Smooth muscle cell of the brain vasculature (primary cell): Measurements from ENCODE around the gene MKNK1.
A peak's percentile ranks its signal among the peaks of the same experiment; 100 is the strongest.
"Not testable (repeated sequence)": the region's sequence is repeated elsewhere in the genome, so short reads cannot be mapped to it uniquely, and the experiment has no call there.

Experiments
- DNase-seq: peaks from one replicate; pipeline ENCODE4 v3.0.0-alpha.2; 2012; ENCODE audit warnings: low read depth, low spot score

MKNK1 gene

DNA sequence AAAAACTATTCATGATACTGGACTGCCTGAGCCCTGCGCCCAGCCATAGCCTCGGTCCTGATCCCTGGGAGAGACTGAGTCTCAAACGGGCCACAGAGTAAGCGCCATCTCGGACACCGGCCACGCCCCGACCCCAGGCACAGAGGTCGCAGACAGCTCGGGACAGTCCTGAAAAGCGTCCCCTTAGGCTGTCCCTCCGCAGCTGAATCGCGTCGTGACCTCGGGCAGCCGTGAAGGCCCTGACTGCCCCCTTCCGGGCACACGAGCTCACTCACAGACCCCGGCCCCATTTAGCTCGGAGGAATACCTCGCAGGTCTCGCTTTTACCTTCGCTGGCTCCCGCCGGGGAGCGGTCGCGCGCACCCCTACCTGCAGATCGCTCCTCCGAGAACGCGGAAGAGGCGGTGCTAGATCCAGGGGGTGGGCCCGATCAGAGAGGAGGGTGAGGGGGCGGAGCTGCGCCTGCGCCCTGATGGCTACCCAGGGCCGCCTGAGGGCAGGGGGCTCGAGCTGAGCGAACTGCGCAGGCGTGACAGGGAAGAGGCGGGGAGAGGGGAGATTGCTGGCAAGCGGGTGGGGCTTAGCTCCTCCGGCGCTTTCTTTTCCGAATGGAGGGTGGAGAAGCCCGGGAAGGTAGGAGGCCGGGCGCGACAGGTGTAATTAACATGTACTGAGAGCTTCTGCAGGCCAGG is at the start of gene MKNK1:
Gene MKNK1 (minus strand): TSS at position 411 of the 692 bp plus-strand sequence. CDS start 20,941 bp downstream, outside the sequence.
- peak; percentile 82 for DNase-seq

DNA sequence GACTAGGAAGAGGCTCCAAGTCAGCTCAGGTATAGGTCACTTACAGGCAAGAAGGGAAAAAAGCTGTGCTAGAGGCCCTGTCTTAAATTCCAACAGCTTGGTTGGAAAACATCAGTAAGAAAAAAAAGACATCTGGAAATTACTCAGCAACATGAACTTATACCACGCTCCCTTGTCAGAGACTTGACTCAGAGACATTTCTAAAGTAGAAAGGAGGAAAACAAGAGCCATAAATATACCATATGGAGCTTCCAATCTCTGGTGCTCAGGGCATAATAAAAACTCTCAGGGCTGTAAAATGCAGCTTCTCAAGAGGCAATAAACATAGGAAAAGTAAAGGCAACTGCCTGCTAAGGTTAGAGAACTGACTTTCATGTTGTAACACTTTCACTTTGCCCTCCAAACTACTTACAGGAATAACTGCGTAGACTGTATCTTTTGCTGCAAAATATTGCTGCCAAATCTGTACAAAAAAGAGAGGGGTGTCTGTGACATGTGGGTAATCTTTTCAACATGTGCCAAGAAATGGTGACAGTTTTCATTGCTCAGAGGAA is 49.4 kb upstream of the MKNK1 start:
- no peak for DNase-seq

DNA sequence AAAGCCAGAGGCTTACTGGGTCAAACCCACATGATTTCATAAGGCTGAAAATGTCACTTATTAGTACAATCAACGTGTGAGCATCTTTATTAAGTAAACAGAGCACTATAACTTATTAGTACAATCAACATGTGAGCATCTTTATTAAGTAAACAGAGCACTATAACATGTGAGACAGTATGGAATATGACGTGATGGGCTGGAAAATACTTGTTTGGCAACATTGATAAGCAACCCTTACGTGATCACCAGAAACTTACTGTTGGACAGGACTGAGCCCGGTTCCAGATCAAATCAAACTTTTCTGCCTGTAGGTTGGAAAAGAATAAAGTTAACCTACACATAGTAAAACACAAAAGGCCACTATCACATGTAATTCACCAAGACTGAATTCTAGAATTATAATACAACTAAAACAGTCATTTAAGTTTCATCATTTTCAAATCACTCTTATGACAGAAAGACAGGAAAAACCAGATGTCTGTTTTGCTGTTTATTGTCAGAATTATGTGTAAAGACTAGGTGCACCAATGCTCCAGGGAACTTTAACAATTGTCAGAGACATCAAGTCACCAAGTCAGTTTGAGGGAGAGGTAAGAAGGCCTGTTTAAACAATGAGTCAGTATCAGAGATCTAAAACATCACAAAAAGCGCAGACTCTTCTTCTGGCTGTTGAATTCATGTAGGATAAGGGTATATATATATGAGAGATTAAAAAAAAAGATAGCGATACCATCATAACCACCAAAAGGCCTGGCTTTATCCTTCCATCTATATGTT is 48.4 kb upstream of the MKNK1 start:
- no peak for DNase-seq

DNA sequence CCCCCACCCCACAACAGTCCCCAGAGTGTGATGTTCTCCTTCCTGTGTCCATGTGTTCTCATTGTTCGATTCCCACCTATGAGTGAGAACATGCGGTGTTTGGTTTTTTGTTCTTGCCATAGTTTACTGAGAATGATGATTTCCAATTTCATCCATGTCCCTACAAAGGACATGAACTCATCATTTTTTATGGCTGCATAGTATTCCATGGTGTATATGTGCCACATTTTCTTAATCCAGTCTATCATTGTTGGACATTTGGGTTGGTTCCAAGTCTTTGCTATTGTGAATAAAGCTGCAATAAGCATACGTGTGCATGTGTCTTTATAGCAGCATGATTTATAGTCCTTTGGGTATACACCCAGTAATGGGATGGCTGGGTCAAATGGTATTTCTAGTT is 47.1 kb upstream of the MKNK1 start:
- not testable (repeated sequence) for DNase-seq

DNA sequence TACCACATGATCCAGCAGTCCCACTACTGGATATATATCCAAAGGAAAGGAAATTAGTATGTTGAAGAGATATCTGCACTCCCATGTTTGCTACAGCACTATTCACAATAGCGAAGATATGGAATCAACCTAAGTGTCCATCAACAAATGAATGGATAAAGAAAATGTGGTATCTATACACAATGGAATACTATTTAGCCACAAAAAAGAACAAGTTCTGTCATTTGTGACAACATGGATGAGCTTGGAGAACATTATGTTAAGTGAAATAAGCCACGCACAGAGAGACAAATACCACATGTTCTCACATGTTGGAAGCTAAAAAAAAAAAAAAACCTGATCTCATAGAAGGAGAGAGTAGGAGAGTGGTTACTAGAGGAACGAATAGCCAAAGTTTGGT is 46.4 kb upstream of the MKNK1 start:
- DNase-seq, result no peak

DNA sequence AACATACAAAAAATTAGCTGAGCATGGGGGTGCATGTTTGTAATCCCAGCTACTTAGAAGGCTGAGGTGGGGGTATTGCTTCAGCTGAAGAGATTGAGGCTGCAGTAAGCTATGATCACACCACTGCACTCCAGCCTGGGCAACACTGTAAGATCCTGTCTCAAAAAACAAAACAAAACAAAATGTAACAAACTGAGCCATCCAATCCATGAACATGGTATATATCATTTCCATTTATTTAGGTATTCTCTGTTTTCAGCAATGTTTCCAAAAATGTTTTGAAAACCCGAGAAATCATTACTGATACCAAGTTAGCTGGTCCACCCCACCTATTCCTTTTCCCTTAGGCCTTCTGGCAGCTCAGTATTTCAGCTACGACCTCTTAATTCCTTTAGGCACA is 45.7 kb upstream of the MKNK1 start:
- DNase-seq, result no peak

DNA sequence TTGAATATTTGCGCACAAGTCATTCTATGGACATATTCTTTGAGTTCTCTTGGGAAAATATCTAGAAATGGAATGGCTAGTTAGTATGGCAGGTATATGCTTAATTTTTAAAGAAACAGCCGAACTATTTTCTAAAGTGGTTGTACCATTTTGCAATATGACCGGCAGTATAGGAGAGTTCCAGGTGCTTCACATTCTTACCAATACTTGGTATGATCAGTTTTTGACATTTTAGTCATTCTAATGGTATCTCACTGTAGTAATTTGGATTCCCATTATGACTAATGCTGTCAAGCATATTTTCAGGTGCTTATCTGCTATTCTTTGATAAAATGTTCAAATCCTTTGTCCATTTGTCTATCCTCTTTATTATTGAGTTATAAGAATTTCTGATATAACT is 43.5 kb upstream of the MKNK1 start:
- DNase-seq, result no peak

DNA sequence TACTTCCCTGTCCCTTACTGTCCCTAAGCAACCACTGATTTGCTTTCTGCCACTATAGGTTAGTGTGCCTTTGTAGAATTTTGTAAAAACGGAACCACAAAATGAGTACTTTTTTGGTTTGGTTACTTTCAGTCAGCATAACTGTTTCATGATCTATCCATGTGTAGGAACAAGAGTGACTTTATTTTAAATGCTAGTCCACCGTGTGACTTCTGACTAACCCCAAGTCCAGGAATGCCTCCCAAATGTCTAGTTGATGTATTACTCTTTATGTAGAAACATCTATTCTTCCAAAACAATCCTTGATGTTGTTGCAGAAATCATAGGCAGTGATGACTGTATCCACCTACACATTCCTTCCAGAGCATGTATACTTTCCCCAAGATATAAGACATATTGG is 42.8 kb upstream of the MKNK1 start:
- DNase-seq, result no peak

DNA sequence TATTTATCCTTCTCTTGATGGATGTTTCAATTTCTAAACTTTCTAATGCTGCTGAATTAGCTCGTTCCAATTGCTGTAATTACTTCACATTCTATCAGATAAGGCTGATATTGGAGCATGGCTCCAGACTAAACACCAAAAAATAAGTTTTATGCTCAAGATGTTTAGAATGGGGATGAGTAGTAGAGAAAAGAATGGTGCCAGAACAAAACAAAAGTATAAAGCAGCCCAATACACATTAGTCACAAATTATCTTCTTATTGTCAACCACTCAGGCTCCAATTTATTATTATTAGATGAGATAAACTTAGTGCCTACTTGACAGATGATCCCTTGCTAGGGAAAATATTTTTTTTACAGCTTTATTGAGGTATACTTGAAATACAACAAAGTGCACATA is 42.3 kb upstream of the MKNK1 start:
- DNase-seq, result no peak

DNA sequence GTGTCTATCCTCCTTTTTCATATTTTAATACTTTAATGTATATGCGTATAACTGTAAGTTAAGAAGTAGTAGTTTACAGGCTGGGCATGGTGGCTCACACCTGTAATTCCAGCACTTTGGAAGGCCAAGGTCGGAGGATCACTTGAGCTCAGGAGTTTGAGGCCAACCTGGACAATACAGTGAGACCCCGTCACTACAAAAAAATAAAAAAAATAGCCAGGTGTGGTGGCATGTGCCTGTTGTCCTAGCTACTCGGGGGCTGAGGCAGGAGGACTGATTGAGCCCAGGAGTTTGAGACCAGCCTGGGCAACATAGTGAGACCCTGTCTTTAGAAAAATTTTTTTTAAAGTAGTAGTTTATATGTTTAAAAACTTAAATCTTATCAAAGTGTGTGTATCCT is 41.7 kb upstream of the MKNK1 start:
- DNase-seq, result no peak

DNA sequence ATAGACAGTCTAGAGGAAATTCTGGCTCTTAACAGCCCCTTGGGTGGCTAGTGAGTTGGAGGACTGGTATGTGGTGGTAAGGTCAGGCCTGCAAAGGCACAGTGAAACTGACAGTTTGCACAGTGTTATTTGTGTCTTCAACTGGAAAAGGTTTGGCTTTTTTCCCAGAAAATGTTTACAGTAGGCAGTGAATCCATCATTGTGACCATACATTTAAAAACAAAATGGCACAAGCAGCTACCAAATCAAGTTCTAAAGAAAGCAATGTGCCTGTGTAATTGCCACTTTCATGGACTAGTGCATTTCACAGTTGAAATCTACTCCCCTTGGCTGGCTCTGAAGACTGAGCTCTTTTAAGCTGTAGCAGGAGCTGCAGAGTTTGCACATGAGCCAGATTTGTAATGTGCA is 39.3 kb upstream of the MKNK1 start:
- peak; percentile 45 for DNase-seq

DNA sequence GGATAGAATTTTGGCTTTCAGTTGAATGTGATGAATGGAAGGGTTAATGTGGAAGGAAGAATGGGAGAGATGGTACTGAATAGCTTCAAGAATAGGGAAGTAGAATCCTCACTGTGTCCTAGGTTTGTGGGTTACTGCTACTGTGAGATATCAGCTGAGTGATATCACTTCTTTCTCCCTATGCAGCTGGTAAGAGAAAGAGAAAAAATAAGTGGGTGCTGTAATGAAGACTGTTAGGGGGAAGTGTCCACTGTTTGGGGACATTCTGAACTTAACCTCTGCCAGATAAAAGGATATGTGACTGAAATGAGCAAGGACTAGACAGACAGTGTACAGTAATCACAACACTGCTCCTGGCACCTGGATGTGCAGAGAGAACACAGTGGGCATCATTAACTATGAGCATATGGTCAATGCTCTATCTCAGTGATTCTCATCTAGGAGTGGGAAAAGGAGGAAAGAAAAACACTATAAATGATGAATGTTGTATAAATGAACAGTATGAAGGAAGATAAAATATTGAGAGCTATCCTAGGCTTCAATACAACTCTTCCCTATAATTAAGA is 38.1 kb upstream of the MKNK1 start:
- no peak for DNase-seq

DNA sequence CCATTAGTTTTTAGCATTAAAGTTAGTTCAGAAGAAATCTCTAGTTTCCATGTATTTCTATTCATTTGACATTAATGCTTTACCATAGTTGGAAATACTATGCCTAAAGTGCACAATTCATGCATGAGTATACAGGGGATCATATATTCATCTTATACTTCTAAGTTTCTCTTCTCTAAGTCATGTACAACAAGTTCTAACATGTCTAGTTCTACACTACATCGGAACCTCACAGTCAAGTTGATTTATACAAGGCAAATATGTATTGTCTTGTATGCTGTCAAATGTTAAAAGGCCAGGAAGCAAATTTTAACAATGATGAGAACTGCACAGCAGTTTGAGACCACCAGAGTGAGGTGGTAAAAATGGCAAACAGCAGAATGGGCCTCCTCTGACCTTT is 35.5 kb upstream of the MKNK1 start:
- no peak for DNase-seq

DNA sequence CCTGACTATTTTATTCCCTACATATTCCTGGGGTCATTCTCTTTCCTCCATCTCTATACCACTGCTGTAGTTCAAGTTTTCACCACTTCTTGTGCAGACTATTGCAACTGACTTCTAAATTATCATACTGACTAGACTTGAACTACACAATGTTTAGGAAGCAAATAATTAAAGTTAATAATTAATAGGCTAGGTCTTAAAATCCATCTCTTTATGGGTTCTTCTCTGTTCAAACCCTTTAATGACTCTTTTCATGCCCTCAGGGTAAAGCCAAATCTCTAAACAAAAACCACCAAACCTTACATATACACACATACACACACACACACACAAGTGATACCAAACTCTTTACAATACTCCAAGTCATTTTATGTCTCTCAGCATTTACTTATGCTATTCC is 34.9 kb upstream of the MKNK1 start:
- DNase-seq, result no peak

DNA sequence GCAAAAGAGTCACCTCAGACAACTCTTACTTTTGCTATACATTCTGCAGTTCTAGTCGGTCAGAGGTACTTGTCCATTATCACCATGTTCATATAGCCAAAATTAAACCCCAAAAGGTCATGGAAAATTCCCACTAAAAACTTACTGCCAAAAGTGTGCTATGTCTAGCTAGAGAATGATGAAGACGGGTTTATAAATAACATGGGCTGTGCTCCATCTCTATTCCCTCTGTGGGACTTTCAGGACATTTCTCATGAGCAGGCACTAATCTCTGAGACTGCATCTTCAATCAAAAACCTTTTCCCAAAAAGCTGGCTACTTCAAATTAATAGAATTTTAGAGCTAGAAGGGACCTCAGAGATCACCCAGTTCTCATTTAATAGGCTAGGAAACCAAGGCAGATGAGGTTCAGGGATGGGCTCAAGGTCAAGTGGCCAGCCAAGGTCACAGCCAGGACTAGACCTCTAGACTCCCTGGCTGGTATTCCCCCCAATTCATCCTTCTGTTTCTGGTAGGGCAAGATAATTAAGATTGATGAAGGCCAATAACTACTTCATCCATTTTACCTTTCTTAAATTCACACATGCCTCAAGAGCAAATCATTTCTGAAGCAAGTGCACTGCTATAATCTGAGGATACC is 33.5 kb upstream of the MKNK1 start:
- no peak for DNase-seq

DNA sequence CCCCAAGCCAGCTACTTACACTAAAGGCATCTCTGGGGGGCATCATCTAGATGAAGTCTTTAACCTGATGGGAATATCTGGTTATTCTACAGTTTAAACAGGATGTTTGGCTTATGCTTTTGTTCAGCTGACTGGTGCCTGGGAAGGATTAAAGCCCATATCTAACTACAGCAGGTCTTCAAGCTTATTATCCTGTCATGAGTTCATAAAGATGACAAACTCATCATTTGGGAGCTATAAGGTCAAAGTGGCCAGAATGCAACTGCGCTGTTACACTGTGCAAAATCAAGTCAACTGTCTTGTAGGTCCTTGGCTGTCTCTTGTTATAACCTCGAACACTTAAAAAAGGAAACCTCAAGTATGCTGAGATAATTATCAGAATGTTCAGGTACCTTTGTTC is 31.1 kb upstream of the MKNK1 start:
- no peak for DNase-seq

DNA sequence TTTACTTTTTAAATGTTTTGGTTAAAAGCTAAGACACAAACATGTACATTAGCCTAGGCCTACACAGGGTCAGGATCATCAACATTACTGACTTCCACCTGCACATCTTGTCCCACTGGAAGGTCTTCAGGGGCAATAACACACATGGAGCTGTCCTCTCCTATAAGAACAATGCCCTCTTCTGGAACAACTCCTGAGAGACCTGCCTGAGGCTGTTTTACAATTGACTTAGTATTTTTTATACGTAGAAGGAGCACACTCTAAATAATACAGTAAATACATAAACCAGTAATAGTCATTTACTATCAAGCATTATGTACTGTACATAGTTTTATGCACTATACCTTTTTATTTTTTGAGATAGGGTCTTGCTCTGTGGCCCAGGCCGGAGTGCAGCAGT is 26.7 kb upstream of the MKNK1 start:
- no peak for DNase-seq

DNA sequence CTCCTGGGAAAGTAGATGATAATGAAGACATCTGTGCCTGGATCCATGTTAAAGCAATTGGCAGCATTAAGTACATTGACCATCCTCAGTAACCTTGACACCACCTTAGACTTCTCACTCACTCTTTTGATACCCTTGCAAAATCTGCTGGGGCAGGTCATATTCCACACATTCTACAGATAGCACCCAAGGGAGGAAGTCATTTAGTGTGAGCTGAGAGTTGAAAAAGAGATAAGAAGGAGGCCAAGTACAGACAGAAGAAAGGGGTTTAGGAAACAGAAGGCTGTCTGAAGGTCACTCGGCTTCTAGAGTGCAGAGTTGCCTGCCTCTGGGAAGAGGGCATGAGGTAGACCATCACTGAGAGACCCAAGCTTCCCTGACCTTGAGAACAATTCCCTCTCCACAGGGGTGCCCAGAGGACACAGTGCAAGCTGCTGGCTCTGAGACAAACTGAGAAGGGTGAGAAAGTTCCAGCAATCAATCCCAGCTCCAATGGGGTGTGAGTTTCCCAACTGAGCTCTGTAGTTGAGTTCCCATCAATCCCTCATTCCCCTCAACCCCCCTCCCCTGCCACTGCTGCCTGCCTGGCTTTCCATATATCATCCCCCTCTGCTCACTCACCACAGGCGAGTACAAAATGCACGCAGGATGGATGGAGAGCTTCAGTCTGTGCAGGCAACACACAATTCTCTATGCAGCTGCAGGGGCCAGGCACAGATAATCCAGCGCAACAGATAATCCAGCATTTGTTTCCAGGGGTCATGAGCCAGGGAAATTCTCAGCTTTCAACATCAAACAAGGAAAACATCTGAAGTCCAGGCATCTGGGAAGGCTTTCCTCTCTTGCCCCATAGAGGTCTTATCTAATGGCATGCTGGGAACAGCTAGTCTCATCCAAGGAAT is 19.9 kb upstream of the MKNK1 start:
- DNase-seq, result no peak

DNA sequence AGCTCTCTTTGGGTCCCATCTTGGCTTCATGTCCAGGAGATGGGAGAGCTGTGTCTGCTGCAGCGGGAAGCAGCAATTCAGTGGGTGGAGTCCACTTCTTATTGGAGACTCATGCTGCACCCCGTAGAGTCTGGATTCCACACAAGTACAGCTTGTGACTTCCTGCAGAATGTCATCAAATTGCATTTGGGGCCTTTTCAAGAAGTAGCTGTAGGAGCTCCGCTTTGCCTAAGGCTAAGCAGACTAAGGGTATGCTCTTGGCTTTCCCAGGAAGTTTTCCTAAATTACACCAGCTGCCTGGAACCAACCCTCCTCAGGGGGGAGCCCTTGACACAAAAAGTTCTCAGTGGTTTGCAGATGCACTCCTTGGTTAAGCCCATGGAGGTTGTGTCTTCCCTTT is 18.3 kb upstream of the MKNK1 start:
- peak; percentile 79 for DNase-seq

DNA sequence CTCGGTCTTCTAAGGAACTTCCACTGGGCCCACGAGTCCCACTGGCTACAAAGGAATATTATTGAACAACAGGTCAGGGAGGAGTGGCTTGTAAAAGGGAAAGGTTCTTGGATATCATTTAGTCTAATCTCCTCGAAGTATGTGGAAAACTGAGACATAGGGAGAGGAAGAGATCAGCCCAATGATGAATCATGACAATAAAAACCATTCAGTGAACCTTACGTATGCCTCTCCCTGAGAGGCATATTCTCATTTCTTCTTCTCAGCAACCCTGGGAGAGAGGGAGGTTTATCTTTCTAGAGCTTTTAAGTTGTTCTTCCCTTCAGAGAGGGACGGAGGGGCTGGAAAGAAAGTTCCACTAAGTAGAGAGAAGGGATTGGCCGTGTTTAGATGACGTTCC is 17.9 kb upstream of the MKNK1 start:
- no peak for DNase-seq

DNA sequence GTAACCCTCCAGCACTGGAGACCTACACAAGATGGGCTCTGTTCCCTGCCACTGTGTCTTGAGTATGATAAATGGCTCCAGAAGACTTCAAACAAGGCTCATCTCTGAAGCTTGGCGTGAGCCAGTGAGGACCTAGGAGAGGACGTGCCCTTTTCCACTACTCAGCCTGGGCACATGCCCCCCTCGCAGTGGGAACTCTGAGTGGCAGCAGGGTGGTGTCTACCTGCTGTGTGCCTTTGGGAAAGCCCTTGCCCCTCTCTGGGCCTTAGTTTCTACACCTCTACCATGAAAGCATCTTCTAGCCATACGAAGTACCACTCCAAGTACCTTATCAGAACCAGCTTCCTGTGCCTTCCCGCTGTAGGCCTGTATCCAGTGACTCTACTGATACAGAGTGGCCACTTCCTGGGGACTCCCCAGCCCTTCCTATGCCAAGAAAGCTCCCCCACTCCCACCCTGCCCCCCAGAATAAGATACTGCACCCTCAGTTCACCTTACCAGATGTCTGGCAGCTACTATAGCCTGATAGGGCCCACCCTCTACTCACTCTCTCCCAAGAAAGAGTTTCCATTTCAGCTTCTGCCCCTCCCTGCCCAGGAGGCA is 15.7 kb upstream of the MKNK1 start:
- DNase-seq, result no peak
